WI38 (cell line): ENCODE measurements around the gene IQSEC1.

Source experiments
- H3K4me3 ChIP-seq: 2 replicates; pipeline ENCODE4 v1.5.1; 2011; ENCODE audit warnings: low read depth, mild to moderate bottlenecking, control low read depth, low read length
- TF ChIP-seq, protein P1 (sequence below): IDR thresholded peaks from 2 replicates; pipeline ENCODE4 v1.5.1; 2012; ENCODE audit warnings: low read depth, mild to moderate bottlenecking, control low read depth, low read length

IQSEC1 gene

DNA sequence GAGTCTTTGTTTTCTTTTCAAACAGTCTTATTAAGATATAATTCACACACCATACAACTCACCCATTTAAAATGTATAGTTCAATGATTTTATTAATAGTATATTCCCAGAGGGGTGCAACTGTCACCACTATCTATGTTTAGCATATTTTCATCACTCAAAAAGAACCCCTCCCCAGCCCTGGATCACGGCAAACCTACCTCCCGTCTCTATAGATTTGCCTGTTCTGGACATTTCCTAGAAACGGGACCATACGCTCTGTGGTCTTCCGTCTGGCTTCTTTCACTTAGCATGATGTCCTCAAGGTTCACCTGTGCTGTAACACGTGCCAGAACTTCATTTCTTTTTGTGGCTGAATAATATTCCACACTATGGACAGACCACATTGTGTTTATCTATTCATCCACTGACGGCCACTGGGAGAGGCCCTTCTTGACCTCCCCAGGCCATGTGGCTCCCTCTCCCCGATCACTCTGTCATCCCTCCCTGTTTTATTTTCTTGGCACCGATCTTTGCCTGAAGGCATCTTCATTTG is 56.4 kb downstream of the IQSEC1 start:
- TF ChIP-seq, protein P1, sequence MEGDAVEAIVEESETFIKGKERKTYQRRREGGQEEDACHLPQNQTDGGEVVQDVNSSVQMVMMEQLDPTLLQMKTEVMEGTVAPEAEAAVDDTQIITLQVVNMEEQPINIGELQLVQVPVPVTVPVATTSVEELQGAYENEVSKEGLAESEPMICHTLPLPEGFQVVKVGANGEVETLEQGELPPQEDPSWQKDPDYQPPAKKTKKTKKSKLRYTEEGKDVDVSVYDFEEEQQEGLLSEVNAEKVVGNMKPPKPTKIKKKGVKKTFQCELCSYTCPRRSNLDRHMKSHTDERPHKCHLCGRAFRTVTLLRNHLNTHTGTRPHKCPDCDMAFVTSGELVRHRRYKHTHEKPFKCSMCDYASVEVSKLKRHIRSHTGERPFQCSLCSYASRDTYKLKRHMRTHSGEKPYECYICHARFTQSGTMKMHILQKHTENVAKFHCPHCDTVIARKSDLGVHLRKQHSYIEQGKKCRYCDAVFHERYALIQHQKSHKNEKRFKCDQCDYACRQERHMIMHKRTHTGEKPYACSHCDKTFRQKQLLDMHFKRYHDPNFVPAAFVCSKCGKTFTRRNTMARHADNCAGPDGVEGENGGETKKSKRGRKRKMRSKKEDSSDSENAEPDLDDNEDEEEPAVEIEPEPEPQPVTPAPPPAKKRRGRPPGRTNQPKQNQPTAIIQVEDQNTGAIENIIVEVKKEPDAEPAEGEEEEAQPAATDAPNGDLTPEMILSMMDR: no peak
- no peak overlapping the region for H3K4me3 ChIP-seq

DNA sequence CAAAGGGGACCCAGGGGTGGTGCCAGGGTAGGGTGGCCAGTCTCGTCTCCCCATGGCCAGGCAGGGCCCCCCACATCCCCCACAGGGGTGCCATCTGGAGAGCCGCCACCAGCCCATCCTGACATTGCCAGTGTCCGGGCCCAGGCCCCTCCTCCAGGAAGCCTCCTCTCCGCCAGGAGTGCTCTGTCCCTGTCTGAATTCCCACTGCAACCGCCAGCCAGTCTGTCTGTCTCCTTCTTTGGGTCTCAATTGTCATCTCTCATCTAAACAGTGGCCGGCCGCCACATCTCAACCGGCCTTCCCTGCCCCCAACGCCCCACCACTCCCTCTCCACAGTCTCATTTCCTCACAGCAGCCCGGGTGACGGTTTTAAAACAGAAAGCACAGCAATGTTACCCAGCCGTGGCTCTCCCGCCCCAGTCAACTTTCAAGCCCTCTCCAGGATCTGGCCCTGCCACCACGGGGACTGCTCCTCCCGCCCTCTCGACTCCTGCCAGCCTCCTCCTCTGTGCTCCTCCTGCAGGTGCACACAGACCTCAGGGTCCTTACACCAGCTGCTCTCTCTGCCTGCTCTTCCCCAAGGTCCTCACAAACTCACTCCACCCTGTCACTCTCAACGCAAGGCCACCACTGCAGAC is 57.0 kb downstream of the IQSEC1 start:
- no peak overlapping the region for H3K4me3 ChIP-seq
- TF ChIP-seq, protein P1: no peak

DNA sequence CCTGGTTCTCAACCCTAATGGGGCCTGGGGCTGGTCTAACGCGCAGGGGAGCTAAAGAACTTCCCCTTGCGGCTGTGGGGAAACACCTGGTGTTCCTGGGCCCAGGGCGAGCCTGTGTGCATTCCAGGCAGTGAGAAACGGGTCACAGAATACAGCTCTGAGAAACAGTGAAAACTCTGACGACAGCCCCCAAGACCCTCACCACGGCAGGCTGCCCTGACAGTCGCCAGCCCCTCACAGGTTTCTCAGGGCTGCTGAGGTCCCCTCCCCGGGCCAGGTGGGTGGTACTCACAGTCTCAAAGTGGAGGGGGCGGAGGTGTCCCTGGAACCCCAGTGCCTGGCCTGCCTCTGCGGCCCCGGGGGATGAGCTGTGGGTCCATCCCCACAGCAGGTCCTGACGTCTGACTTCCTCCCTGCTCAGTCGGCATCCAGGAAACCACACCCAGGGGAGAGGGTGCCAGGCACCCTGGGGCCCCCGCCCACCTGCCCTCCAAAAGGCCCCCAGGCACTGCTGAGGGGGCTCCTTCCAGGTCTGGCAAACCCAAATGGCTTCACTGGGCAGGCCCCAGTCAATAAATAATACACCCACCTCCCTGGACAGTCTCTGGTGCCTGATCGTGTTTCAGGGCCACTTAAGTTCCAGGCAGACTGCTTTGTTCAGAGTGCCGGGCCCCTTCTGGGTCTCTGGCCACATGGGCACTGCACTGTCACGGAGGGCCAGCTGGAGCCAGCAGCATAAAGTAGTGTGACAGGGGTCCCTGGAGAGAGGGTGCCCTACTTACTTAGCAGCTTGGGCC is 57.7 kb downstream of the IQSEC1 start:
- H3K4me3 ChIP-seq: no peak overlapping the region
- TF ChIP-seq, protein P1: no peak

DNA sequence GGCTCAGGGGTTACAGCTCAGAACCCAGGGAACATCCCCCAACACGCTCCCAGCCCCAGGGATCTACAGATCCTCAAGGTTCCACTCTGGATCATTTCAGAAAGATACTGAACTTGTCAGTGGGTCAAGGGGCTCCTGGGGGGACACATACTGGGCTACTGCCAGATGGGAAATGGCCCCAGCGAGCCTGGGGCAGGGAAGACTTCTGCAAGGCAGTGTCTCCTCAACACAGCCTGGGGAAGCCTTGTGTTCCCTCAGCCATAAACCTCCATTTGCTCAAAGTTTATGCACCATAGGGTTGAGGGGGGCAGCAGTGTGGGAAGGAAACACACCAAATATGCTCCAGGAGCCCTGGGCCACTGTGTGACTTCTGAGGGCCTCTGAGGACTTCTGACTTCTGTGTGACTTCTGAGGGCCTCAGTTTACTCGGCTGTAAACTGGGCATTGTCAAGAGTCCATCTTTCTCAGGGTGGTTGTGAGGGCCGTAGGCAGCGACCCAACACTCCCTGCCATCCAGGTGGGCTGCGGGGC is 58.4 kb downstream of the IQSEC1 start:
- no peak overlapping the region for H3K4me3 ChIP-seq
- TF ChIP-seq, protein P1: no peak

DNA sequence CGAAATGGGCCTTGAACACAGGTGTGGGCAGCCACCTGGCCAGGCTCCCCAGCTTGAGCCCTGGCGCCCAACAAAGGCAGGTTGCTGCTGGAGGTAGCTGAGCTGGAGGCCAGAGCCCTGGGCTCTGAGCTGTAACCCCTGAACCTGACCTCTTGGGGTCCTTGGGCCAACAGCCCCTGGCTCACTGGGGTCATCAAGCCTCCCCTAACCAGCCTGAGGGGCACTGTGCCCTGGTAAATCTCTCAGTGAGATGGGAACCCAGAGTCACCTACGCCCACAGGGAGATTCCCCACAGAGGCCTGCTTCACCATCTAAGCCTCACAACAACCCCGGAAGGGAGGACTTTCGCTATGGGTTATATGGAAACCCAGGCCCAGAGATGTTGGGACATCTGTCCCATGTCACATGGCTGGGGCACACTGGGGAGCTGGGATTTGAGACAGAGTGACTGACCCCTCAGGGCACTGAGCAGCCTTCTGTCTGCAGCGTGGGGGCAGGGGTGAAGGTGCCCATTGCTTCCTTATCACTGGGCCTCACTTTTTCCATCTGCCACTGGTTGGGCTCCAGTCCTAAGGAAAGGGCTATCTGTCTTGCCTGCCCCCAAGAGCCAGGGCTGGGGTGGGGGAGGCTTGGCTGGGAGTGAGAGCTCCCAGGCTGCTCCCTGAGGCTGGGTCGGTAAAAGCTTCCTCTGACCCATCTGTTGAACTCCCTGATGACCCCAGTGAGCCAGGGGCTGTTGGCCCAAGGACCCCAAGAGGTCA is 59.1 kb downstream of the IQSEC1 start:
- no peak overlapping the region for H3K4me3 ChIP-seq
- TF ChIP-seq, protein P1: no peak

DNA sequence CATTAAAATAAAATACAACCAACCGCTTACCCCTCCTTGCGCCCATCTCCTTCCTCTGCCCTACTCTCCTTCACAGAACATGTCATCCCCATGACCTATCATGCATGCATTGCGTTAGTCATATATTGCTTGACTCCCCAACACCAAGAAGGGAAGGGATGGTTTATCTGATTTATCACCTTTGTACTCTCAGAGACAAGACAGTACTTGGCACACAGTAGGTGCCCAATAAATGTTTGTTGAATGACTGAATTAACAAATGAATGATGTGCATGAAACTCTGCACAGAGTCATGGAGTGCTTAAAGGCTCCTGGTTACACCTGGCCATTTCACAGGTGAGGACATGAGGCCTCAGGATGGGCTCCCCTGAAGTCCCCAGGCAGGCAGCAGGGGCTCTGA is 59.7 kb downstream of the IQSEC1 start:
- no peak overlapping the region for H3K4me3 ChIP-seq
- TF ChIP-seq, protein P1: no peak
